IMR-90 (cell line): Measurements from ENCODE around the gene APCS.

ENCODE experiments used
- CEBPB ChIP-seq: IDR thresholded peaks from 2 replicates; pipeline ENCODE4 v1.6.1; 2012; ENCODE audit warnings: low read depth, low read length, improper control_type of control experiment
- CTCF ChIP-seq: conservative IDR thresholded peaks from 2 replicates; pipeline ENCODE4 v1.5.1; 2012; ENCODE audit warnings: mild to moderate bottlenecking, low read depth, low read length, improper control_type of control experiment
- ELK1 ChIP-seq: fragments of 150-350 bp; IDR thresholded peaks from 2 replicates; pipeline ENCODE4 v1.6.1; 2016; ENCODE audit warnings: low read depth, mild to moderate bottlenecking, low read length, moderate library complexity, borderline replicate concordance
- FOS ChIP-seq: fragments of 150-350 bp; IDR thresholded peaks from 2 replicates; pipeline ENCODE4 v1.6.1; 2016; ENCODE audit warnings: low read depth, low read length
- MAFK ChIP-seq: IDR thresholded peaks from 2 replicates; pipeline ENCODE4 v1.6.1; 2012; ENCODE audit warnings: low read depth, low read length, improper control_type of control experiment
- MXI1 ChIP-seq: IDR thresholded peaks from 2 replicates; pipeline ENCODE4 v1.6.1; 2012; ENCODE audit warnings: low read depth, mild to moderate bottlenecking, low read length, moderate library complexity, borderline replicate concordance
- POLR2A ChIP-seq: IDR thresholded peaks from 2 replicates; pipeline ENCODE4 v1.6.1; 2012; ENCODE audit warnings: mild to moderate bottlenecking, low read depth, low read length
- RAD21 ChIP-seq: IDR thresholded peaks from 2 replicates; pipeline ENCODE4 v1.6.1; 2012; ENCODE audit warnings: low read length, improper control_type of control experiment
- RCOR1 ChIP-seq: IDR thresholded peaks from 2 replicates; pipeline ENCODE4 v1.6.1; 2012; ENCODE audit warnings: mild to moderate bottlenecking, low read length, improper control_type of control experiment; ENCODE audit not compliant: insufficient replicate concordance
- RFX5 ChIP-seq: IDR thresholded peaks from 2 replicates; pipeline ENCODE4 v1.8.0; 2012; ENCODE audit warnings: low read depth, mild to moderate bottlenecking, low read length, moderate library complexity
- TF ChIP-seq, protein P1 (sequence below): fragments of 150-350 bp; IDR thresholded peaks from 2 replicates; pipeline ENCODE4 v1.6.1; 2017; ENCODE audit warnings: mild to moderate bottlenecking, antibody characterized with exemption, low read length, low read depth

GRCh38 chr1:159577446-159577845 is 10.2 kb upstream of the APCS start:
- TF ChIP-seq RCOR1 = no peak
- no peak for TF ChIP-seq CTCF
- TF ChIP-seq POLR2A = no peak
- TF ChIP-seq ELK1 = no peak
- no peak for TF ChIP-seq CEBPB
- no peak for TF ChIP-seq RFX5
- no peak for TF ChIP-seq RAD21
- no peak for TF ChIP-seq MAFK
- TF ChIP-seq FOS = no peak
- TF ChIP-seq, protein P1, sequence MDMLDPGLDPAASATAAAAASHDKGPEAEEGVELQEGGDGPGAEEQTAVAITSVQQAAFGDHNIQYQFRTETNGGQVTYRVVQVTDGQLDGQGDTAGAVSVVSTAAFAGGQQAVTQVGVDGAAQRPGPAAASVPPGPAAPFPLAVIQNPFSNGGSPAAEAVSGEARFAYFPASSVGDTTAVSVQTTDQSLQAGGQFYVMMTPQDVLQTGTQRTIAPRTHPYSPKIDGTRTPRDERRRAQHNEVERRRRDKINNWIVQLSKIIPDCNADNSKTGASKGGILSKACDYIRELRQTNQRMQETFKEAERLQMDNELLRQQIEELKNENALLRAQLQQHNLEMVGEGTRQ = no peak
- TF ChIP-seq MXI1 = no peak
